Fibroblast of lung (primary cell): ENCODE data around the gene COTL1. TPM values are rescaled to one million over a fixed set of nuclear protein-coding genes. Genes with fewer than 3 reads are reported as not detected.

Experiments used
- DNase-seq, 2 donors: peaks; one replicate each; pipeline versions ENCODE4 v3.0.0 to v3.0.0-alpha.2; 2010; ENCODE audit warnings: low read depth in 2 of 2
- H2AFZ ChIP-seq: 2 replicates; pipeline ENCODE4 v1.5.1; 2012; ENCODE audit warnings: low read length, control low read depth, inconsistent platforms
- H3K27ac ChIP-seq: 2 replicates; pipeline ENCODE4 v1.5.1; 2011; ENCODE audit warnings: low read length, control low read depth; ENCODE audit not compliant: insufficient read depth
- H3K27me3 ChIP-seq: 2 replicates; pipeline ENCODE4 v1.5.1; 2011; ENCODE audit warnings: mild to moderate bottlenecking, low read length; ENCODE audit not compliant: control insufficient read depth, insufficient read depth
- H3K36me3 ChIP-seq: 2 replicates; pipeline ENCODE4 v1.5.1; 2011; ENCODE audit warnings: low read length; ENCODE audit not compliant: control insufficient read depth, insufficient read depth
- H3K4me1 ChIP-seq: 2 replicates; pipeline ENCODE4 v1.5.1; 2011; ENCODE audit warnings: low read length; ENCODE audit not compliant: control insufficient read depth, insufficient read depth; ENCODE audit errors: extremely low read depth
- H3K4me2 ChIP-seq: 2 replicates; pipeline ENCODE4 v1.5.1; 2011; ENCODE audit warnings: low read length, control low read depth; ENCODE audit not compliant: insufficient read depth; ENCODE audit errors: extremely low read depth
- H3K4me3 ChIP-seq, 4 experiments: fragments of 200-600 bp in 1 of 4; sonication (generic) in 1 of 4; replicated peaks in 1 of 4; 2 replicates each; pipeline ENCODE4 v1.5.1; 2011 to 2016; ENCODE audit warnings: low read length in 4 of 4, low read depth in 3 of 4, mild to moderate bottlenecking in 3 of 4, control low read depth in 2 of 4, inconsistent platforms in 1 of 4, mixed read lengths in 1 of 4; ENCODE audit not compliant: insufficient read depth in 1 of 4; ENCODE audit errors: control extremely low read depth in 1 of 4
- H3K79me2 ChIP-seq: 2 replicates; pipeline ENCODE4 v1.5.1; 2012; ENCODE audit warnings: mild to moderate bottlenecking, low read length, inconsistent platforms; ENCODE audit not compliant: control insufficient read depth, insufficient read depth
- H3K9ac ChIP-seq: 2 replicates; pipeline ENCODE4 v1.5.1; 2011; ENCODE audit warnings: mild to moderate bottlenecking, low read length, control low read depth; ENCODE audit not compliant: insufficient read depth
- H3K9me3 ChIP-seq: 2 replicates; pipeline ENCODE4 v1.5.1; 2012; ENCODE audit warnings: low read depth, low read length; ENCODE audit not compliant: control insufficient read depth, insufficient read depth
- H4K20me1 ChIP-seq: 2 replicates; pipeline ENCODE4 v1.5.1; 2011; ENCODE audit warnings: low read length; ENCODE audit not compliant: control insufficient read depth, insufficient read depth; ENCODE audit errors: extremely low read depth
- EZH2 ChIP-seq: IDR thresholded peaks from 2 replicates; pipeline ENCODE4 v1.5.1; 2012; ENCODE audit warnings: low read length, control low read depth, mild to moderate bottlenecking; ENCODE audit errors: missing control alignments
- polyA plus RNA-seq, 2 donors: library from polyadenylated mRNA; depleted of rRNA in 1 of 2; stranded (reverse) in 1 of 2; unstranded in 1 of 2; fragments of >200 nt; gene quantifications; 2 replicates each; pipeline ENCODE4 v1.2.1, GENCODE V29; 2011 to 2012; ENCODE audit warnings: missing spikeins in 1 of 2
- total RNA-seq: library from RNA; depleted of rRNA; stranded (reverse); fragments of >200 nt; gene quantifications from 2 replicates; pipeline ENCODE4 v1.2.1, GENCODE V29; 2014
- TF ChIP-seq, protein P1 (sequence below), 2 donors: IDR thresholded peaks in 1 of 2; conservative IDR thresholded peaks in 1 of 2; 1 replicate in 1 of 2; 2 replicates in 1 of 2; pipeline ENCODE4 v1.5.1; 2011 to 2012; ENCODE audit warnings: low read length in 2 of 2, control low read depth in 1 of 2, inconsistent platforms in 1 of 2, low read depth in 1 of 2, mild to moderate bottlenecking in 1 of 2

The COTL1 gene
- total and polyA plus RNA-seq, 2 donors (not counting 1 experiment from before 2014, with no cell fraction given) = 103 to 192 TPM

DNA sequence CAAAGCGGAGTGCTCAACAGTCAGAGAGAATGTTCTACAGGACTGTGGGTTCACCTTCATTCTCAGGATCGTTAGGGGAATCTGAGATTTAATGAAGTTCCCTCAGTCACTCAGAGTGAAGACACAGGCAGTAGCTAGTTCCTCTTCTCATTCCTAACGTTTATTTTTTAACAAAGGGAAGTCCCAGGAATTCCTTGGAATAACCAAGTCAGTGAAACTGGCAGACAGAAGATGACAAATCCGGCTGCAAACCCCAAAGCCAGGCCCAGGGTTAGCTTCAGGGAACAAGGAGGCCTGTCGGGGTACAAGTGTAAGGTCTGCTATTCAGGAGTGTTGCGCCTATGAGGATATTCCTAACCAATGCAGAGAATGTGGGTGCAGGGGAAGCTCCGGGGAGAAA is 42.0 kb downstream of the COTL1 start:
- Histone ChIP-seq H2AFZ (no peak overlapping the region), H3K9me3 (no peaks in the 10 kb centered on the region), H3K36me3 (peaks cover 10% of the 10 kb centered on the region), H3K27me3 (no peaks in the 10 kb centered on the region), H3K9ac (no peak overlapping the region), H3K4me1 (no peaks in the 10 kb centered on the region), H3K27ac (no peak overlapping the region), H3K79me2 (peaks cover 70% of the 10 kb centered on the region), H3K4me2 (no peak overlapping the region), H4K20me1 (peaks cover 2% of the 10 kb centered on the region), H3K4me3 (no peak overlapping the region)
- no peak for DNase-seq
- no peak for TF ChIP-seq EZH2
- TF ChIP-seq, protein P1, sequence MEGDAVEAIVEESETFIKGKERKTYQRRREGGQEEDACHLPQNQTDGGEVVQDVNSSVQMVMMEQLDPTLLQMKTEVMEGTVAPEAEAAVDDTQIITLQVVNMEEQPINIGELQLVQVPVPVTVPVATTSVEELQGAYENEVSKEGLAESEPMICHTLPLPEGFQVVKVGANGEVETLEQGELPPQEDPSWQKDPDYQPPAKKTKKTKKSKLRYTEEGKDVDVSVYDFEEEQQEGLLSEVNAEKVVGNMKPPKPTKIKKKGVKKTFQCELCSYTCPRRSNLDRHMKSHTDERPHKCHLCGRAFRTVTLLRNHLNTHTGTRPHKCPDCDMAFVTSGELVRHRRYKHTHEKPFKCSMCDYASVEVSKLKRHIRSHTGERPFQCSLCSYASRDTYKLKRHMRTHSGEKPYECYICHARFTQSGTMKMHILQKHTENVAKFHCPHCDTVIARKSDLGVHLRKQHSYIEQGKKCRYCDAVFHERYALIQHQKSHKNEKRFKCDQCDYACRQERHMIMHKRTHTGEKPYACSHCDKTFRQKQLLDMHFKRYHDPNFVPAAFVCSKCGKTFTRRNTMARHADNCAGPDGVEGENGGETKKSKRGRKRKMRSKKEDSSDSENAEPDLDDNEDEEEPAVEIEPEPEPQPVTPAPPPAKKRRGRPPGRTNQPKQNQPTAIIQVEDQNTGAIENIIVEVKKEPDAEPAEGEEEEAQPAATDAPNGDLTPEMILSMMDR (conservative IDR thresholded peaks at IDR 0.05 in 1 of 2, IDR thresholded peaks at IDR 0.05 in 1 of 2; ENCODE audit: low read depth in 1 of 2, low read length in 2 of 2) = no peak

DNA sequence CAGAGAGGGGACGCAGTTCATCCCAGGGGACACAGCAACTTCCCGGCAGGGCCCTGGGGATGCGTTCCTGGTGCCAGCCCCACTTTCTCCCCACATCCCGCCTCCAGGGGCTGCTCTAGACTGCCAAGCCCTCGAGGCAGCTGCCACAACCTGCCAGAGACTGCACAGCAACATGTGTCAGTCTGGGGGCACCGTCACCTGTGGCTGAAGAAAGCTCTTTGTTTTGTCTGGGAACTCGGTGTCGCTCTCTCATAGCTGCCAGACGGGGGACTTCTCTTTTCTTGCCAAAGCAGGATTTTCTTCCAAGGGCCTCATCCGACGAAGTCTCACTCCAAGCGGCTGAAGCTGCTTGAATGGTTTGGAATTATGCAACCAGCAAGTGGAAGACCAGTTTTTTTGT is 43.7 kb downstream of the COTL1 start:
- Histone ChIP-seq H3K4me3 (no peak overlapping the region), H3K27ac (no peak overlapping the region), H2AFZ (no peak overlapping the region), H3K9me3 (no peaks in the 10 kb centered on the region), H3K79me2 (peaks cover 63% of the 10 kb centered on the region), H3K4me1 (no peaks in the 10 kb centered on the region), H3K4me2 (no peak overlapping the region), H3K9ac (no peak overlapping the region), H3K36me3 (peaks cover 10% of the 10 kb centered on the region), H3K27me3 (no peaks in the 10 kb centered on the region), H4K20me1 (peaks cover 2% of the 10 kb centered on the region)
- TF ChIP-seq, protein P1 (conservative IDR thresholded peaks at IDR 0.05 in 1 of 2, IDR thresholded peaks at IDR 0.05 in 1 of 2; ENCODE audit: low read depth in 1 of 2, low read length in 2 of 2) = no peak
- no peak for TF ChIP-seq EZH2
- DNase-seq = no peak

DNA sequence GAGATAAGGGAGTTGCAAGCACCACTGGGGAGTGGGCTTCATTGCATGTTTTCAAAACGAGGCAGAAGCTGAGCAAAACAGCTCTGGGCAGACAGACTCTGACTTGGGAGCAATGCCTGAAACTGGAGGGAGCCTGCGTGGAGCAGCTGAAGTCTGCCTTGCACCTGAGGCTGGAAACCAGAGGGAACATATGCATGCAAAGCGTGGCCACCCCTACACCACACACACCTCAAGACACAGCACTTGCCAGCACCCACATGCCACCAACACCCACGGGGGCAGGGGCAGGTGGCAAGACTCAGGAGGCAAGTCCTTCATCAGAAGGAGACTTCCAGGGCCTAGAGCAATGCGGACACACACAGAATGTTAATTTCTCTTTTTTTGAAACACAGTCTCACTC is 45.8 kb downstream of the COTL1 start:
- Histone ChIP-seq H3K4me2 (no peak overlapping the region), H3K27me3 (no peaks in the 10 kb centered on the region), H3K4me3 (no peak overlapping the region), H2AFZ (no peak overlapping the region), H3K27ac (no peak overlapping the region), H3K79me2 (peaks cover 60% of the 10 kb centered on the region), H3K9me3 (no peaks in the 10 kb centered on the region), H3K36me3 (peaks cover 2% of the 10 kb centered on the region), H3K9ac (no peak overlapping the region), H4K20me1 (no peaks in the 10 kb centered on the region), H3K4me1 (no peaks in the 10 kb centered on the region)
- no peak for DNase-seq
- TF ChIP-seq EZH2 = no peak
- TF ChIP-seq, protein P1 (conservative IDR thresholded peaks at IDR 0.05 in 1 of 2, IDR thresholded peaks at IDR 0.05 in 1 of 2; ENCODE audit: low read depth in 1 of 2, low read length in 2 of 2) = no peak
